CD4-positive, CD25-positive, alpha-beta regulatory T cell (primary cell): ENCODE measurements around the gene ELMOD1. TPM values are rescaled to one million over a fixed set of nuclear protein-coding genes. Genes with fewer than 3 reads are reported as not detected.

Source experiments
- polyA plus RNA-seq, 4 donors: library from polyadenylated mRNA; unstranded; fragments of 300-500 nt; fragmentation: Illumina TruSeq; gene quantifications; one replicate each; pipeline ENCODE4 v1.2.3, GENCODE V29; 2021
- total RNA-seq: library from RNA; stranded (reverse); gene quantifications from one replicate; pipeline ENCODE4 v1.2.3, GENCODE V29; 2022

The ELMOD1 gene
- total and polyA plus RNA-seq, 5 donors from 2014 or later = not detected

Other genes starting within 250 kb of the ELMOD1 start
- gene CWF19L2, start 133.3 kb upstream of the ELMOD1 start, total RNA-seq = 28.3 TPM
- 1 to 10 TPM; 7.6 to 8.5 (median 8.0) TPM for gene CWF19L2, start 133.3 kb upstream of the ELMOD1 start, polyA plus RNA-seq
- gene ALKBH8, start 25.4 kb upstream of the ELMOD1 start, total RNA-seq = 11.8 TPM
- 10 to 100 TPM in 2 of 4 donors, 1 to 10 TPM in 2; 5.8 to 10.5 (median 9.7) TPM for gene ALKBH8, start 25.4 kb upstream of the ELMOD1 start, polyA plus RNA-seq
- not detected for gene SLN, start 120.9 kb downstream of the ELMOD1 start, total RNA-seq
- gene SLN, start 120.9 kb downstream of the ELMOD1 start, polyA plus RNA-seq = not detected